HG02870 (cell line): ENCODE data around the gene ZNF462.

Source experiments
- ATAC-seq: cut with Tn5 transposase; IDR thresholded peaks from one replicate; pipeline ENCODE4 v1.9.1; 2021; ENCODE audit warnings: mild to moderate bottlenecking, moderate library complexity; ENCODE audit not compliant: unreplicated experiment

The ZNF462 gene

DNA sequence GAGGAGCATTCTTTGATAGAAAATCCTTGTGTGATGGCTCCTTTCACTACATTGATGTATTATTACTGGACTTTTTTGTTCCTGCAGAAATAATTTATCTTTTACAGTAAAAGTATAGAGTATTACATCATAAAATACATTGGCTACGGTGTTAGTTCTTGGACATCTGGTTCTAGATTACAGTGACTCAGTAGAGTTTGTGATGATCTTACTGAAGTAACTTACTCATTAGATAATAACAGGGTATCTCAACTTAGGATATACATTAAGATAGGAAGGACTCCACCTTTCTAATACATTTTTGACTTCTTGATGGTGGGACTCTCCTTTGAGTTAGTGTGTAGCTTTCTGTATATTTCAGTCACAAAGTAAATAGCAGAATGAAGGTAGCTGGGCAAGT lies 59.1 kb downstream of the ZNF462 start:
- no peak for ATAC-seq

DNA sequence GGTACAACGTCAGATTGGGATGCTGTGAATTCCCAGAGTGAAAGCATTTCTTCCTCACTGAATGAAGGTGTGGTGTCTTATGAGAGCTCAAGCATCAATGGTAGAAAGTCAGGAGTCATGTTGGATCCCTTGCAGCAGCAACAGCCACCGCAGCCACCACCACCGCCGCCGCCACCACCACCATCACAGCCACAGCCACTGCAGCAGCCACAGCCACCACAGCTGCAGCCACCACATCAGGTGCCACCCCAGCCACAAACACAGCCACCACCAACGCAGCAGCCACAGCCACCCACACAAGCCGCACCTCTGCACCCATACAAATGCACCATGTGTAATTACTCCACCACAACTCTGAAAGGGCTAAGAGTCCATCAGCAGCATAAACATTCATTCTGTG lies 62.4 kb downstream of the ZNF462 start:
- ATAC-seq, result no peak

DNA sequence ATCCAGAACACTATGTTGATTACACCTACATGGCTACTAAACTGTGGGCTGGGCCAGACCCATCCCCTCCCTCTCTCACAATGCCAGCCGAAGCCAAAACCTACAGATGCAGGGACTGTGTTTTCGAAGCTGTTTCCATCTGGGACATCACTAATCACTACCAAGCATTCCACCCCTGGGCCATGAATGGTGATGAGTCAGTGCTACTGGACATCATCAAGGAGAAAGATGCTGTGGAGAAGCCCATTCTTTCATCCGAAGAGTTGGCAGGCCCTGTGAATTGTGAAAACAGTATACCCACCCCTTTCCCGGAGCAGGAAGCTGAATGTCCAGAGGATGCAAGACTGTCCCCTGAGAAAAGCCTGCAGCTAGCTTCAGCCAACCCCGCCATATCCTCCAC lies 65.0 kb downstream of the ZNF462 start:
- ATAC-seq, result no peak

DNA sequence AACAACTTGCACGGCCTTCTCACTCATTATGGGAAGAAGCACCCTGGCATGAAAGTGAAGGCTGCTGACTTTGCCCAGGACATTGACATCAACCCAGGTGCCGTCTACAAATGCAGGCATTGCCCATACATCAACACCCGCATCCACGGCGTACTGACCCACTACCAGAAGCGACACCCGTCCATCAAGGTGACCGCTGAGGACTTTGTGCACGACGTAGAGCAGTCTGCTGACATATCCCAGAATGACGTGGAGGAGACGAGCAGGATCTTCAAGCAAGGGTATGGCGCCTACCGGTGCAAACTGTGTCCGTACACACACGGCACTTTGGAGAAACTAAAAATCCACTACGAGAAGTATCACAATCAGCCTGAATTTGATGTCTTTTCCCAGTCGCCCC lies 65.4 kb downstream of the ZNF462 start:
- no peak for ATAC-seq

DNA sequence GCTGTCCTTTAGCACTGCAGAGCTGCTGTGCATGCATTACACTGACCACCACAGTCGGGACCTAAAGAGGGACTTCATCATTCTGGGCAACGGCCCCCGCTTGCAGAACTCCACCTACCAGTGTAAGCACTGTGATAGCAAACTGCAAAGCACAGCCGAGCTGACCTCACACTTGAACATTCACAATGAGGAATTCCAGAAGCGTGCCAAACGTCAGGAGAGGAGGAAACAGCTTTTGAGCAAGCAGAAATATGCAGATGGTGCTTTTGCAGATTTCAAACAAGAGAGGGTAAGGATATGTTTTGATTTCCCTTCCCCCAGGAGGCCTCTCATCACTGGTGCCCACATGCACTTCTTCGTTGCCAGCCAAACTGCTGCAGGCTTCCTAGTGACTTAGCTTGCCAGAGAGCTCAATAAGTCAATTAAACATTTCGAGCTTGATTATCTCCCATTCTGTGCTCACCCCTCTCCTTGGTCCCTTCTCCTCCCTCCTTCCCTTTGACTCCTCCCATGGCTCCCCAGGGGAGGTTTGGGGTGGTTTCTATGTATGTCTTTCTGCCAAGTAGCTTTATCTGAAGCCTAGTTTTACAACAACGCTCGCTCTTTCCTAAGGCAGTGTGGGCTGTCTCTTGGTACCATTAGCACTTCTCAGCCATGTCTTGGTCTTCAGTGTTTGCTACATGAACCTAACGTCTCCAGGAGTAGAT lies 66.7 kb downstream of the ZNF462 start:
- no peak for ATAC-seq

DNA sequence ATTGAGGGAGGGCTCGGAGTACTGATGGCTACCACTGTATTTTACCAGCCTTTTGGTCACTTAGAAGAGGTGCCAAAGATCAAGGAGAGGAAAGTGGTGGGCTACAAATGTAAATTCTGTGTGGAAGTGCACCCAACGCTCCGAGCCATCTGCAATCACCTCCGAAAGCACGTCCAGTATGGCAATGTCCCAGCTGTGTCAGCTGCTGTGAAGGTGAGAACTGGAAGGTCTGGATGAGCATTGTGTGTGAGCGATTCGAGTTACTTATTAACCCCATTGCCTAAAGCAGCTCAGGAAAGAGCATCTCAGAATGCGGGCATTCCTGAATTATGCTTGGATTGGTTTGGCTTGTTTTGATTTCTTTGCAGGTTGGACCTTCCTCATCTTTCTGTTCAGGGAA lies 67.5 kb downstream of the ZNF462 start:
- no peak for ATAC-seq

DNA sequence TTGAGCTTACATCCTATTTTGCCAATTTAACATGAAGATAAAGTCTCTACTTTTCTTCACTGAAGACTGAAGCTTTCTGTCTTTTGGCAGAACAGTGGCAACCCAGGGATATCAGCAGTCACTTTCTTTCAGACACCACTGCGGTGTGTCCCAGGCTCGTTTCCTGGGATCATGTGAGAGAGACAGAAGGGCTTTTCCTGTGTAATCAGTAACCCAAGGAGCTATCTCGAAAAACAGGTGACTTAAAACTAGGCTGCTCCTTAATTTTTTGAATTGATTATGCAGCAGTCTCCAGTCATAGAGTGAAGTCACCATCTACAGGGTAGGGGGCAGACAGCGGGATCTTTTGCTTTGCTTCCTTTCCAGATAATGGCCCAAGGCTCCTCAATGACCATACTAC lies 68.5 kb downstream of the ZNF462 start:
- ATAC-seq, result no peak

DNA sequence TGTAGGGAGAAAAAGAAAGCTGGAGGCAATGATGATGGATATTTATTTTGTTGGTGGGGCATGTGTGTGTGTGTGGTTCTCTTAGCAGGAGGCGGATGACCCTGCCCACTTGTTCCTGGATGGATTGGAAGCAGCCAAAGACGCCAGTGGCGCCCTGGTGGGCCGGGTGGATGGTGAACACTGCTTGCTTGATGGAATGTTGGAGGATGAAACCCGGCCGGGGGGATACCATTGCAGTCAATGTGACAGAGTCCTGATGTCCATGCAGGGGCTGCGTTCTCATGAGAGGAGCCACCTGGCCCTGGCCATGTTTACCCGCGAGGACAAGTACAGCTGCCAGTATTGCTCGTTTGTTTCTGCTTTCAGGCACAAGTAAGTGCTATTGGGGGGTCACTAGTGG lies 69.2 kb downstream of the ZNF462 start:
- no peak for ATAC-seq

DNA sequence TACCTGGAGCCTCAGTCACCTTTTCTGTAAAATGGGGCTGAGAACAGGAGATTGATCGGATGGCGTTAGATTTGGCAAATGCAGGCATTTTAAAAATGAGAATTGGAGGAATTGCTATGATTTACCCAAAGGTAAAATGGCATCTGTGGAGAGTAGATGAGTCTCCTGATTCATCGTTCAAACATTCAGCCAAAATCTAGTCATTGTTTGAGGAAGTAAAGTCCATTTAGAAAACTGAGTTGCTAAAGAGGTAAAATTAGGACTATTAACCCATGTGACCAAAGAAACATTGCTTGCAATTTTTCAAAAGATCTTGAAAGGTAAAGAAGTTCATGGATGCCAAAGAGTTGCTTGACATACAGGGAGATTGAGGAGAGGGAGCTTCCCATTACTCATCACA lies 69.7 kb downstream of the ZNF462 start:
- ATAC-seq, result no peak

DNA sequence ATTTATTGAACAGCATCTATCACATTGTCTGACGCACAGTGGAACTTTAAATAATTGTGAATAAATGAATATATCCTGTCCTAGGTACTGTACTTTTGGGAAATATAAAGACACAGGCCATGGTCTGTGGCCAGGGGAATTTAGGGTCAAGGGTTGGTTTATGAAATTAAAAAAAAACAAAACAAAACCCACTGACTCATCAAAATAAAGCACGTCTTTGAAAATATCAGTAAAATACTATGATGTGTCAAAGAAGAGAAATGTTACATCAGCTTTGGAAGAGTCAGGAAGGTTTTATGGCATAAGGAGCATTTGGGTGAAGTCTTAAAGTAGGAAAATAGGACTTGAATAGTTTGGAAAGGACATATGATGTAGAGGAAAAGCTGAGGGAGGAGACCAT lies 70.5 kb downstream of the ZNF462 start:
- ATAC-seq, result no peak

DNA sequence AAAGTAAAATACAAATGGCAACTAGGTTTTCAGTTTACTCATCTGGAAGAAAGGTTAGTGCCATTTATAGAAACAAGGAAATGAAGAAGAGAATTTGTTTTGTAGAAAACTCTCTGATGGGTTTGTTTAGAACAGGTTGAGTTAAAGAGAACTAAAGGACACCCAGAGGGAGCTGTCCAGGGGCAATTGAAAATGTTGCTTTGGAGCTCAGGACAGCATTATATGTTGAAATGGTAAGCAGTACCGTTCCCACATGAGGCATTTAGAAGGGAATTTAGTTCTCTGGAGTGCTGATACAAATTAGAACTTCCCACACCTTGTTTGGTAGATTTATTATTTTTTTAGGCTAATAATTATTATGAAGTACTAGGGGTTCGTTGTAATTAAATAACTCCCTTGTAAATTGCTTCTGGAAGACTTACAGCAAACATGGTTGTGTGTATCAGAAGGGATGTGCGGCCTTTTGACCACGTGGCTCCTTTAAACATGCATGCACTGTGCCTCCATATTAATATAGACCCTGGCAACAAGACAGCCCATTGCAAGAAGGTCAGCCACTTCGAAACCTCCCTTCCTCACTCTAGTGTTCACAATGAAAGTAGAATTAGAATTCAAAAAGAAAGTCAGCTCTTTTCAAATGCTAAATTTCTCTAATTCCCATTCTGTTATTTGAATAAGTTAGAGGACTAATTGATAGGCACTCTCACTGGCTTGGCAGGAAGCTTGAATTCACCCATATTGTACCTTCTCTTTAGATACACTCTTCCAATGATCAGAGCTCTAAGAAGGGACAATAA lies 71.7 kb downstream of the ZNF462 start:
- ATAC-seq, result no peak

DNA sequence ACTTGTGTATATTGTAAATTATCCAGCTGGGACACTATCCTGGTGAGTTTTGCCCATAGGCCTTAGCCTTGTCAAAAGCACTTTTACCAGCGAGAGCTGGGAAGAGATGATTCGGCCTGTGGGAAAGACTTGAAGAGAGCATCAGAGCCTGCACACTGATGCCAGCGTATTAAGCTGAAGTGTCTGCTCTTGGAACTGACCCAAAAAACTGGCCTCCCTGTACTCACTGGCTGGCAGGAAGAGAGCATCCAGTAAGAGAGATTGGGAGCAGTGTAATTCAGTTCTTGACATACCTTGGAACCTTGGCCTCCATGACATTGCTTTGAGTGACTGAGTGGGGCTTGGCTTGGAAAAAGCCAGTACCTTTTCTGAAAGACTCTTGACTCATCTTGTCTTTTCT lies 73.7 kb downstream of the ZNF462 start:
- ATAC-seq, result no peak

DNA sequence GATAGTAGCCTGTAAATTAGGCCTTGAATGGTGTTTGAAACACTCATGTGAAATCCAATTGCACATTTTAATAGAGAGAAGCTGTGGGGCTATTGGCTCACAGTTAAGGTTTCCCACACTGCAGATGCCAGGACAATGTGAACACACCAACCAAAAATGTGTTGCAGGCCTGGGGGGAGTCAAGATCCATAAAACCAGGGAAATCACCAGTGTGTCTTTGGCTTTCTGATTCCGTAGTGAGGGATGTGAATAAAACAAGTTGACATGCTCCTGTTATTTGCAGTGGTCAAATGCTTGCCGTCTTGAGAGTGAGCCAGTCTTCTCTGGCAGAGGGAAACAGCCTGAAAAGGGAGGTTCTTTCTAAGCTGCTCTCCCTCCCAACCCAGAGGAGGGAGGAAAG lies 79.0 kb downstream of the ZNF462 start:
- ATAC-seq, result no peak

DNA sequence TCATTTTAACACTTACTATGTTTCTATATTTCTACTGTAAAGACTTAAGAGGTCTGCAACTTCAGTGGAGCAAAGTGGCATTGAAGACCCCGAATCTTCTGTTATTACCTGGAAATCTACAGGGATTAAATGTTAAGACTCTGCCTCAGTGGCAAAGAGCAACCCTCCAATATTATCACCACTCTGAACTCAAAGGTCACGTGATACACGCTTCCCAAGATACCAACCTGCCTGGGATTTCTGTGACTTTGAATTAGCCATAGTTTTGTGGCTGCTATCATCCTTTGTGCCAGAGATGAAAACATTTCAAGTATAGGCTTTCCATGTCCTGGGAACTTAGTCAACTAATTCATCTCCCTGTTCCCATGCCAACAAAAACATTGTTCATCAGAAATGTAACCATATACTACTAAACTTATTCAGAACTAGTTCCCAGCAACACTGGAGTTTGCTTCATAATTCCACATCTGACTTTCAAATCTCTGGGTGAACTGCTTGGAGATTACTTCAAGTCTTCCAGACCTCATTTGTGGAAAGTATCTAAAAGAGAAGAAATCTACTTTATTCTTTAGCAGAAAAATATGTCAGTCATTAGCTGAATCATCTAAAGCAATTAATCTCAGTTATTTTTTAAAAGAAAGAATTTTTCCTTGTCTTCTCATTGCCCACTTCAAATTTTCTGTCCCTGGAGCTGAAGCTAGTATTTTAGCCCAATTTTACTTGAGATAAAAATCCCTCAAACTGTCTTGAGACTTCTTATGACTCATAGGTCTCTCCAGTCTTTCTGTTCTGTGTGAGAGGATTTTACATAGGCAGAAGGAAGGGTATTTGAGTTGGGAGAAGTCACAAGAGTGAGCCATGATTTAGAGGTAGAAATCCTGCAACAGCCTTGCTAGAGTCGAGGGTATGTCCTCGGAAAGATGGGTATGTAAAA lies 83.0 kb downstream of the ZNF462 start:
- ATAC-seq, result no peak

DNA sequence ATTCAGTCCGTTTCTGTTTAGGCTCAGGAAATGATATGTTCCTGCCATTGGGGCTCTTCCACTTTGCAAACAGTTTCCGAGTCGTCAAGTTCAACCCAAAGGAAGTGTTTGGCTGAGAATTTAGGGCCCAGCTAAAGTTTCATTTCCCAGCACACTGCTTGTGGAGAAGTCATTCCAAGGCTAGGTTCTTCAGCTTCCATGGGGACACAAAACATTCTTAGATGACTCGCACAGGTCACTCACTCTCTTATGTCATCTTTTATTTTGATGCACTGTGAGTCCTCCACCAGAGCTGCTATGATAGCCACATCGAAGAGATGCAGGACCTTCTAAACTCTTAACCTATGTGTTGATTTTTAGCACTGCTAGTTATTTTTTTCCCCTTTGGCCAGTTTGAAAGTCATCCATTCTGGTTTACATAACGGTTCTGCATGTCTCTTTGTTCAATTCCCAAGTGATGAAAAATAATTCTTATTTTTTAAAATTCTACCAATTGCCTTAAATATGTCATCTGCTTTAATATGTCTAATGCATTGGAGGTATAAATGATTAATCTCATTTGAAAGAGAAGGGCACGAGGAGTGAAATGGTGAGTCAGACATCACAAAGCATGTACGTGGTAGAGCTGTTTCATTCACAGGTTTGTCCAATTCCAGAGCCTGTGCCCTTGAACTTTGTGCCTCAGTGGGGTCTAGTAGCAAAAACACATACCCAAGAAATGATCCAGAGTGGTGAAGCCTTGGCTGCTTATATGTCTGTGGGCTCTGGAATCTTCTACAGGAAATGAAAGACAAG lies 84.3 kb downstream of the ZNF462 start:
- ATAC-seq, result no peak

DNA sequence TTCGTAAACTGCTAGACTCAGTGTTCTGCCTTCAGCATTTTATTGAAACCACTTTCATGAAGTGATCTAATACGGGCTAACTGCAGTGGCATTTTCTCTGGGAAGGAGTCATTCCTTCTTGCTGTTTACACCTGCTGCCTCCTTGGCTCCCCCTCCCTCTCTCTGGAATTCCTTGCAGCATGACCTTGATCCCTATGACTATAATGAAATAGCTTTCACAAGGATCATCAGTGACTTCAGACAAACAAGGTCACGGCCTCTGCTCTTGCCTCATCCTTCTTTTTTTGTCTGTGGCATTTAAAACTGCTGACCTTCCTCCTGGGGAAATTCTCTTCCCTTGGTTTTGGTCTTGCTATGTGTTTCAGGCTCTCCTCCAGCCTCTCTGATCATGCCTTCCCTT lies 90.2 kb downstream of the ZNF462 start:
- no peak for ATAC-seq

DNA sequence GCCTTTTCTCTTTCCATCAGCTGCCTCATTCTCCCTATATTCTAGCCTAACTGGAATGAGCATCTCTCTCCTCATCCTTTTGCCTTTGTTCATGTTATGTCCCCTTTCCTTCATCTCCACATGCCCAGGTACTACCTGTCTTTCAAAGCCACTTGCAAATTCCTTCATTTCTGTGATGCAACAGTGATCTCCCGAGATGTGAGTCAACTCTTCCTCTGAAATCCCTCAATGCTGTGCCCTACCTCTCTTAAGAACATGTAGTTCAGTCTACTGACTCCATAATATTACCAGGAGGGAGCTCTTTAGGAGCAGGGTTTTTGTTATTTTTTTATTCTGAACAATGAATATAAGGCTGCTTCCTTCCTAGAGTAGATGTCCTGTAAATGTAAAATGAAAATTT lies 91.6 kb downstream of the ZNF462 start:
- ATAC-seq, result no peak

DNA sequence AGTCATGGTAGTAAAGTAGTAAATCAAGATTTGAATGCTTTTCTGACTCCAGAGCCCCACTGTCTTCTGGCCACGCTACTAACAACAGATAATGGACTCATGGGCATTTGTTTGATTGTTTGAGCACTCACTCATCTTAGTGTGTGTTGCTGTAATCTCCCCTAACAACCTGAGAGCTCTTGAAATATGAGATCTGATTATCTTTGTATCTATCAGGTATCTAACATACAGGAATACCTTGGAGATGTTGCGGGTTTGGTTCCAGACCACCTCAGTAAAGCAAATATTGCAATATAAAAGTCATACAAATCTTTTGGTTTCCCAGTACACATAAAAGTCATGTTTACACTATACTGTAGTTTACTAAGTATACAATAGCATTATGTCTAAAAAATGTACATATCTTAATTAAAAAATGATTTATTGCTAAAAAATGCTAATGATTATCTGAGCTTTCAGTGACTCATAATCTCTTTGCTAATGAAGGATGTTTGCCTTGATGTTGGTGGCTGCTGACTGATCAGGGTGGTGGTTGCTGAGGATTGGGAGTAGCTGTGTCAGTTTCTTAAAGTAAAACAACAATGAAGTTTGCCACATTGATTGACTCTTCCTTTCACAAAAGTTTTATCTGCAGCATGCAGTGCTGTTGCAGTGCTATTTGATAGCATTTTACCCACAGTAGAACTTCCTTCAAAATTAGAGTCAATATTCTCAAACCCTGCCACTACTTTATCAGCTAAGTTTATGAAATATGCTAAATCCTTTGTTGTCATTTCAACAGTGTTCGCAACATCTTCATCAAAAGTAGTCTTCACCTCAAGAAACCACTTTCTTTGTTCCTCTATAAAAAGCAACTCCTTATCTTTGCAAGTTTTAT lies 92.2 kb downstream of the ZNF462 start:
- ATAC-seq, result no peak

DNA sequence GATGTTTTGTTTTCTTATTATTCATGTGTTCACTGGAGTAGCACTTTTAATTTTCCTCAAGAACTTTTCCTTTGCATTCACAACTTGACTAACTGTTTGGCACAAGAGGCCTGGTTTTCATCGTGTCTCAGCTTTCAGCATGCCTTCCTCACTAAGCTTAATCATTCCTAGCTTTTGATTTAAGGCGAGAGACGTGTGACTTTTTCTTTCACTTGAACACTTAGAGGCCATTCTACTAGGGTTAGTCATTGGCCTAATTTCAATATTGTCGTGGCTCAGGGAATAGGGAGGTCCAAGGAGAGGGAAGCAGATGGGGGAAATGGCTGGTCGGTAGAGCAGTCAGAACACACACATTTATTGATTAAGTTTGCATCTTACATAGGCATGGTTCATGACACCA lies 94.0 kb downstream of the ZNF462 start:
- no peak for ATAC-seq
